Vagina (tissue), 2 donors: ENCODE data around the gene DIRAS3.

Experiments
- POLR2A ChIP-seq, 2 donors: fragments of 450-650 bp; IDR thresholded peaks; one replicate each; pipeline ENCODE4 v1.6.1; 2017; ENCODE audit warnings: antibody characterized with exemption in 2 of 2, mild to moderate bottlenecking in 2 of 2, moderate library complexity in 2 of 2
- TF ChIP-seq, protein P1 (sequence below), 3 experiments: fragments of 450-650 bp in 2 of 3; fragments of 200-600 bp in 1 of 3; sonication (generic) in 1 of 3; IDR thresholded peaks; one replicate each; pipeline ENCODE4 v1.5.1; 2017 to 2019; ENCODE audit warnings: antibody characterized with exemption in 3 of 3, mild to moderate bottlenecking in 2 of 3, moderate library complexity in 2 of 3

DNA sequence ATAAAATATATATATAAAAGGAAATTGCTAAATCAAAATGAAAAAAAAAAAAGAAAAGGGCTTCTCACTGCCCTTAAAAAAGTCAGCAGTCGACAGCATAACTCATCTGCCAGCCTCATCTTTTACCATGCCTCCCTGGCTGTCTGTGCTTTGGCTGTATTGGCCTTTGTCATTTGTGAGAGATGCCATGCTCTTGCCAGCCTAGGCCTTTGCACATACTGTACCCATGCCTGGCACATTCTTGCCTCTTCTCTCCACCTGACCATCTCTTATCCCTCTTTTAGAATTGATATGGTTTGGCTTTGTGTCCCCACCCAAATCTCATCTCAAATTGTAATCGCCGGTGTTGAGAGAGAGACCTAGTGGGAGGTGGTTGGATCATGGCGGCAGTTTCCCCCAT, 37.1 kb downstream of the DIRAS3 start:
- no peak for TF ChIP-seq POLR2A (IDR thresholded peaks at IDR 0.05)
- TF ChIP-seq, protein P1, sequence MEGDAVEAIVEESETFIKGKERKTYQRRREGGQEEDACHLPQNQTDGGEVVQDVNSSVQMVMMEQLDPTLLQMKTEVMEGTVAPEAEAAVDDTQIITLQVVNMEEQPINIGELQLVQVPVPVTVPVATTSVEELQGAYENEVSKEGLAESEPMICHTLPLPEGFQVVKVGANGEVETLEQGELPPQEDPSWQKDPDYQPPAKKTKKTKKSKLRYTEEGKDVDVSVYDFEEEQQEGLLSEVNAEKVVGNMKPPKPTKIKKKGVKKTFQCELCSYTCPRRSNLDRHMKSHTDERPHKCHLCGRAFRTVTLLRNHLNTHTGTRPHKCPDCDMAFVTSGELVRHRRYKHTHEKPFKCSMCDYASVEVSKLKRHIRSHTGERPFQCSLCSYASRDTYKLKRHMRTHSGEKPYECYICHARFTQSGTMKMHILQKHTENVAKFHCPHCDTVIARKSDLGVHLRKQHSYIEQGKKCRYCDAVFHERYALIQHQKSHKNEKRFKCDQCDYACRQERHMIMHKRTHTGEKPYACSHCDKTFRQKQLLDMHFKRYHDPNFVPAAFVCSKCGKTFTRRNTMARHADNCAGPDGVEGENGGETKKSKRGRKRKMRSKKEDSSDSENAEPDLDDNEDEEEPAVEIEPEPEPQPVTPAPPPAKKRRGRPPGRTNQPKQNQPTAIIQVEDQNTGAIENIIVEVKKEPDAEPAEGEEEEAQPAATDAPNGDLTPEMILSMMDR (IDR thresholded peaks at IDR 0.05) = no peak
